Keratinocyte (primary cell): ENCODE results near the gene G6PC1. TPM values are rescaled to one million over a fixed set of nuclear protein-coding genes. Genes with fewer than 3 reads are reported as not detected.

Source experiments
- DNase-seq: peaks from one replicate; pipeline ENCODE4 v3.0.0-alpha.2; 2011; ENCODE audit warnings: low read depth, missing footprints, low spot score
- FAIRE-seq: peaks from 2 replicates; lab custom pipeline; 2011; peaks lifted over from hg19 to GRCh38; lab: Jason Lieb, UNC
- H2AFZ ChIP-seq: 2 replicates; pipeline ENCODE4 v1.6.0; 2012; ENCODE audit warnings: low read length, control low read depth, inconsistent platforms; ENCODE audit not compliant: control insufficient read depth
- H3K27ac ChIP-seq: 2 replicates; pipeline ENCODE4 v1.5.1; 2011; ENCODE audit warnings: low read length; ENCODE audit not compliant: control insufficient read depth, insufficient read depth
- H3K27me3 ChIP-seq: 3 replicates; pipeline ENCODE4 v1.6.0; 2011; ENCODE audit warnings: low read length; ENCODE audit not compliant: control insufficient read depth, insufficient read depth; ENCODE audit errors: extremely low read depth
- H3K36me3 ChIP-seq, 2 experiments: 2 replicates in 1 of 2; 3 replicates in 1 of 2; pipeline ENCODE4 v1.5.1; 2011; ENCODE audit warnings: low read length in 2 of 2, mild to moderate bottlenecking in 1 of 2; ENCODE audit not compliant: control insufficient read depth in 2 of 2, insufficient read depth in 2 of 2; ENCODE audit errors: extremely low read depth in 1 of 2
- H3K4me1 ChIP-seq: 3 replicates; pipeline ENCODE4 v1.5.1; 2011; ENCODE audit warnings: low read length; ENCODE audit not compliant: control insufficient read depth, insufficient read depth; ENCODE audit errors: extremely low read depth
- H3K4me2 ChIP-seq: 3 replicates; pipeline ENCODE4 v1.6.0; 2011; ENCODE audit warnings: low read depth, low read length; ENCODE audit not compliant: control insufficient read depth, insufficient read depth; ENCODE audit errors: extremely low read depth
- H3K4me3 ChIP-seq, 3 experiments: fragments of 200-600 bp in 1 of 3; sonication (generic) in 1 of 3; 2 replicates in 2 of 3; 3 replicates in 1 of 3; pipeline ENCODE4 v1.5.1; 2011 to 2016; ENCODE audit warnings: low read length in 3 of 3, mild to moderate bottlenecking in 3 of 3, control low read depth in 2 of 3, inconsistent platforms in 1 of 3, low read depth in 1 of 3, mixed read lengths in 1 of 3, mixed run types in 1 of 3, moderate library complexity in 1 of 3; ENCODE audit not compliant: control insufficient read depth in 2 of 3, insufficient read depth in 2 of 3; ENCODE audit errors: extremely low read depth in 1 of 3
- H3K79me2 ChIP-seq: 2 replicates; pipeline ENCODE4 v1.6.0; 2012; ENCODE audit warnings: low read length; ENCODE audit not compliant: control insufficient read depth, insufficient read depth
- H3K9ac ChIP-seq: 3 replicates; pipeline ENCODE4 v1.6.0; 2011; ENCODE audit warnings: low read length; ENCODE audit not compliant: control insufficient read depth, insufficient read depth; ENCODE audit errors: extremely low read depth
- H3K9me1 ChIP-seq: 3 replicates; pipeline ENCODE4 v1.6.0; 2011; ENCODE audit warnings: low read length; ENCODE audit not compliant: control insufficient read depth, insufficient read depth; ENCODE audit errors: extremely low read depth
- H3K9me3 ChIP-seq: 2 replicates; pipeline ENCODE4 v1.5.1; 2012; ENCODE audit warnings: low read depth, low read length; ENCODE audit not compliant: control insufficient read depth
- H4K20me1 ChIP-seq: 3 replicates; pipeline ENCODE4 v1.6.0; 2011; ENCODE audit warnings: low read length; ENCODE audit not compliant: control insufficient read depth, insufficient read depth; ENCODE audit errors: extremely low read depth
- EZH2 ChIP-seq: IDR thresholded peaks from one replicate; pipeline ENCODE4 v1.6.1; 2012; ENCODE audit warnings: inconsistent platforms, mild to moderate bottlenecking, low read length, moderate library complexity
- dilution Hi-C: fragments of 300-500 bp; cut with MboI; formaldehyde crosslinking; loops from one replicate; pipeline ENCODE4 v1.7.0; 2020; ENCODE audit warnings: low sequenced_read_pairs; ENCODE audit not compliant: extremely low pct_ligation_motif_present
- polyA plus RNA-seq, 5 experiments: library from polyadenylated mRNA; depleted of rRNA in 3 of 5; stranded (reverse) in 3 of 5; stranded (forward) in 1 of 5; unstranded in 1 of 5; fragments of >200 nt; gene quantifications; 1 replicate in 1 of 5; 2 replicates in 3 of 5; 3 replicates in 1 of 5; pipeline versions ENCODE4 v1.2.1 to v1.2.3, GENCODE V29; 2011 to 2012; ENCODE audit warnings: missing spikeins in 2 of 5, low read depth in 1 of 5, low replicate concordance in 1 of 5
- TF ChIP-seq, protein P1 (sequence below), 3 experiments: IDR thresholded peaks in 1 of 3; conservative IDR thresholded peaks in 1 of 3; optimal IDR thresholded peaks in 1 of 3; 2 replicates in 2 of 3; 3 replicates in 1 of 3; pipeline versions ENCODE3 to v1.5.1; 2011; ENCODE audit warnings: low read length in 3 of 3, mild to moderate bottlenecking in 3 of 3, moderate library complexity in 2 of 3, control low read depth in 1 of 3, inconsistent platforms in 1 of 3; ENCODE audit not compliant: insufficient read depth in 2 of 3; ENCODE audit errors: extremely low read depth in 1 of 3

The G6PC1 gene
- polyA plus RNA-seq, 1 donor (not counting 4 experiments of a cell fraction or from before 2014, with no cell fraction given), result not detected

DNA sequence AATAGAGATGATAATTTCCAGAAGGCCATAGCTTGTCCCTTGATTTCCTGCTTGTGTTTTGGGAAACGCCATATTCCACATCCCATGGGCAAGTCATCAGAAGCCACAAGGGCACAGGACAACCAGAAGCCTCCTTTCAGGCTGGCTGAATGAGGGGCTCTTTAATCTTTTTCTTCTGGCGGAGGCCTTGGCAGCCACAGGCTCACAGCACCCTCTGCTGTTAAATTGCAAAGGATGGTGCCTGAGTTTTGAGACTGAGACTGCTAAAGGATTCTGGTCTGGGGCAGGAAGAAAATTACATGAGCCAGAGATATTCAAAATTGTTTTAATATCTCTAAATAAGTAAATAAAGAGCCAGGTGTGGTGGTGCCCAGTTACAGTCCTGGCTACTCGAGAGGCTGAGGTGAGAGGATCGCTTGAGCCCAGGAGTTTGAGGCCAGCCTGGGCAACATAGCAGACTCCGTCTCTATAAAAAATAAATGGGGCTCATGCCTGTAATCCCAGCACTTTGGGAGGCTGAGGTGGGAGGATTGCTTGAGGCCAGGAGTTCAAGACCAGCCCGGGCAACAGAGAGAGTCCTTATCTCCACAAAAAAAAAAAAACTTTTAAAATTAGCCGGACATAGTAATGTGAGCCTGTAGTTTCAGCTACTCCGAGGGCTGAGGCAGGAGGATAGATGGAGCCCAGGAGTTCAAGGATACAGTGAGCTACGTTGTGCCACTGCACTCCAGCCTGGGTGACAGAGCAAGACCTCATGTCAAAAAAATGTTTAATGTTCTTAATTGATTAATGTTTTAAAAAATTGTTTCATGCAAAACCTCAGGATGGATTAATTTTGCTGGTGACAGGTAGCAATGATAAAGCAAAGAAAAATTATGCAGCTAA, 37.4 kb downstream of the G6PC1 start:
- dilution Hi-C loops, result loop anchor here (25.0 kb wide), 1 partner anchor 101 kb away; the partner anchor contains the start of genes AOC2 and PSME3
- no peaks in the 10 kb centered on the region for H3K79me2 ChIP-seq
- H3K9ac ChIP-seq, result no peak overlapping the region

DNA sequence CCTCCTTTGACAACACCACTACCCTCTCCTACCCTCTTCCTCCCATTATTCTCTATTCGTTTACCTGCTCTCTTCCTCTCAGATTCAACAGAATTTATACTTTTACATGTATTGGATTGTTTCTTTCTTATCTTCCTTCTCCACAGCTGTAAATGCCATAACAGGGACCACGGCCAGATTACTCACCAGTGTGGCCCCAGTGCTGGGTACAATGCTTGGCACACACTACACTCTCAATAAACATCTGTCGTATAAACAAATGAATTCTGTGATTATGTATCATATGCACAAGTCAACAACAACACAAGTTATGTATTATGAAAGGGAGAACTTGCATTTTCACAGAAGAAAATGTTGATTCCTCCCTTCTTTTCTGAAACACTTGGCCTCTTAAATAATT, 43.6 kb downstream of the G6PC1 start:
- H3K36me3 ChIP-seq, result peaks cover 0 to 4% of the 10 kb centered on the region in 2 experiments

More for the DNA sequence above, 37.4 kb downstream of the G6PC1 start:
- no peaks in the 10 kb centered on the region for H3K36me3 ChIP-seq
- DNase-seq (no peak), FAIRE-seq (no peak)
- no peaks in the 10 kb centered on the region for H3K9me1 ChIP-seq
- no peaks in the 10 kb centered on the region for H4K20me1 ChIP-seq
- H3K9me3 ChIP-seq, result no peaks in the 10 kb centered on the region
- H3K27ac ChIP-seq, result no peak overlapping the region
- H3K4me2 ChIP-seq, result no peak overlapping the region
- H3K4me3 ChIP-seq, result no peak overlapping the region
- H3K4me1 ChIP-seq, result no peaks in the 10 kb centered on the region
- no peak for TF ChIP-seq EZH2
- TF ChIP-seq, protein P1, sequence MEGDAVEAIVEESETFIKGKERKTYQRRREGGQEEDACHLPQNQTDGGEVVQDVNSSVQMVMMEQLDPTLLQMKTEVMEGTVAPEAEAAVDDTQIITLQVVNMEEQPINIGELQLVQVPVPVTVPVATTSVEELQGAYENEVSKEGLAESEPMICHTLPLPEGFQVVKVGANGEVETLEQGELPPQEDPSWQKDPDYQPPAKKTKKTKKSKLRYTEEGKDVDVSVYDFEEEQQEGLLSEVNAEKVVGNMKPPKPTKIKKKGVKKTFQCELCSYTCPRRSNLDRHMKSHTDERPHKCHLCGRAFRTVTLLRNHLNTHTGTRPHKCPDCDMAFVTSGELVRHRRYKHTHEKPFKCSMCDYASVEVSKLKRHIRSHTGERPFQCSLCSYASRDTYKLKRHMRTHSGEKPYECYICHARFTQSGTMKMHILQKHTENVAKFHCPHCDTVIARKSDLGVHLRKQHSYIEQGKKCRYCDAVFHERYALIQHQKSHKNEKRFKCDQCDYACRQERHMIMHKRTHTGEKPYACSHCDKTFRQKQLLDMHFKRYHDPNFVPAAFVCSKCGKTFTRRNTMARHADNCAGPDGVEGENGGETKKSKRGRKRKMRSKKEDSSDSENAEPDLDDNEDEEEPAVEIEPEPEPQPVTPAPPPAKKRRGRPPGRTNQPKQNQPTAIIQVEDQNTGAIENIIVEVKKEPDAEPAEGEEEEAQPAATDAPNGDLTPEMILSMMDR (optimal IDR thresholded peaks at IDR 0.05 in 1 of 3, IDR thresholded peaks at IDR 0.05 in 1 of 3, conservative IDR thresholded peaks at IDR 0.05 in 1 of 3; ENCODE audit: extremely low read depth in 1 of 3, insufficient read depth in 2 of 3, low read length in 3 of 3), result peak; percentile 59 to 66 (median 60)
- H3K27me3 ChIP-seq, result no peaks in the 10 kb centered on the region
- H2AFZ ChIP-seq, result no peak overlapping the region

More for the DNA sequence above, 43.6 kb downstream of the G6PC1 start:
- no peak for DNase-seq
- H3K9ac ChIP-seq, result no peak overlapping the region
- TF ChIP-seq, protein P1 (optimal IDR thresholded peaks at IDR 0.05 in 1 of 3, IDR thresholded peaks at IDR 0.05 in 1 of 3, conservative IDR thresholded peaks at IDR 0.05 in 1 of 3; ENCODE audit: extremely low read depth in 1 of 3, insufficient read depth in 2 of 3, low read length in 3 of 3), result no peak
- TF ChIP-seq EZH2, result no peak
- H3K4me2 ChIP-seq, result no peak overlapping the region
- no peaks in the 10 kb centered on the region for H3K27me3 ChIP-seq
- no peak overlapping the region for H3K4me3 ChIP-seq
- H2AFZ ChIP-seq, result no peak overlapping the region
- no peaks in the 10 kb centered on the region for H4K20me1 ChIP-seq
- no peak for FAIRE-seq
- no peaks in the 10 kb centered on the region for H3K9me3 ChIP-seq
- dilution Hi-C loops, result loop anchor here (25.0 kb wide), 1 partner anchor 107 kb away; the partner anchor contains the start of genes AOC2 and PSME3
- no peak overlapping the region for H3K27ac ChIP-seq
- no peaks in the 10 kb centered on the region for H3K4me1 ChIP-seq
- H3K9me1 ChIP-seq, result no peaks in the 10 kb centered on the region
- no peaks in the 10 kb centered on the region for H3K79me2 ChIP-seq
